Smooth muscle cell (in vitro differentiated cells): ENCODE results near the gene GNB1L. TPM values are rescaled to one million over a fixed set of nuclear protein-coding genes. Genes with fewer than 3 reads are reported as not detected.

Experiments used
- DNase-seq: peaks from one replicate; lab custom pipeline; 2025; ENCODE audit not compliant: unreplicated experiment; lab: John Stamatoyannopoulos, UW
- H2AFZ ChIP-seq: fragments of 200-600 bp; sonication (generic); 2 replicates; pipeline ENCODE4 v1.6.0; 2016; ENCODE audit warnings: antibody characterized with exemption, low read depth, mild to moderate bottlenecking
- H3F3A ChIP-seq: fragments of 200-600 bp; sonication (generic); 2 replicates; pipeline ENCODE4 v1.6.0; 2017; ENCODE audit warnings: antibody characterized with exemption, low read depth
- H3K27ac ChIP-seq: fragments of 200-600 bp; sonication (generic); 2 replicates; pipeline ENCODE4 v1.5.1; 2016; ENCODE audit warnings: low read depth, mild to moderate bottlenecking
- H3K27me3 ChIP-seq: fragments of 200-600 bp; sonication (generic); 2 replicates; pipeline ENCODE4 v1.6.1; 2016; ENCODE audit warnings: low read depth, mild to moderate bottlenecking
- H3K36me3 ChIP-seq: fragments of 200-600 bp; sonication (generic); 2 replicates; pipeline ENCODE4 v1.5.1; 2016; ENCODE audit warnings: low read depth
- H3K4me1 ChIP-seq: fragments of 200-600 bp; sonication (generic); 2 replicates; pipeline ENCODE4 v1.5.1; 2016; ENCODE audit warnings: low read depth
- H3K4me2 ChIP-seq: fragments of 200-600 bp; sonication (generic); 2 replicates; pipeline ENCODE4 v1.6.0; 2016; ENCODE audit warnings: mild to moderate bottlenecking
- H3K4me3 ChIP-seq: fragments of 200-600 bp; sonication (generic); 2 replicates; pipeline ENCODE4 v1.5.1; 2016; ENCODE audit warnings: mild to moderate bottlenecking
- H3K79me2 ChIP-seq: fragments of 200-600 bp; sonication (generic); 2 replicates; pipeline ENCODE4 v1.6.0; 2016; ENCODE audit warnings: low read depth, mild to moderate bottlenecking
- H3K9ac ChIP-seq: fragments of 200-600 bp; sonication (generic); 2 replicates; pipeline ENCODE4 v1.6.0; 2016; ENCODE audit warnings: low read depth
- H3K9me3 ChIP-seq: fragments of 200-600 bp; sonication (generic); replicated peaks from 2 replicates; pipeline ENCODE4 v1.5.1; 2016; ENCODE audit warnings: low read depth
- H4K20me1 ChIP-seq: fragments of 200-600 bp; sonication (generic); 2 replicates; pipeline ENCODE4 v1.6.0; 2016; ENCODE audit warnings: low read depth
- WGBS: methylation state at CpG from one replicate; pipeline ENCODE4 v1.1.7; 2016; ENCODE audit warnings: low lambda C conversion rate; 5-methylcytosine and 5-hydroxymethylcytosine counted together
- polyA plus RNA-seq: library from polyadenylated mRNA; unstranded; fragments of >200 nt; fragmentation: Nextera tagmentation; extraction: Ambion mirVana; gene quantifications from 2 replicates; pipeline ENCODE4 v1.2.1, GENCODE V29; 2016
- total RNA-seq: library from RNA; depleted of rRNA; stranded (reverse); fragments of >200 nt; gene quantifications from 2 replicates; pipeline ENCODE4 v1.2.3, GENCODE V29; 2014
- TF ChIP-seq, protein P1 (sequence below): fragments of 200-600 bp; sonication (generic); IDR thresholded peaks from 2 replicates; pipeline ENCODE4 v1.5.1; 2017; ENCODE audit warnings: borderline replicate concordance, mild to moderate bottlenecking, antibody characterized with exemption; ENCODE audit not compliant: insufficient read depth, poor library complexity, severe bottlenecking

The GNB1L gene
- total and polyA plus RNA-seq, 2 experiments from 2014 or later: 4.1 to 7.4 TPM

DNA sequence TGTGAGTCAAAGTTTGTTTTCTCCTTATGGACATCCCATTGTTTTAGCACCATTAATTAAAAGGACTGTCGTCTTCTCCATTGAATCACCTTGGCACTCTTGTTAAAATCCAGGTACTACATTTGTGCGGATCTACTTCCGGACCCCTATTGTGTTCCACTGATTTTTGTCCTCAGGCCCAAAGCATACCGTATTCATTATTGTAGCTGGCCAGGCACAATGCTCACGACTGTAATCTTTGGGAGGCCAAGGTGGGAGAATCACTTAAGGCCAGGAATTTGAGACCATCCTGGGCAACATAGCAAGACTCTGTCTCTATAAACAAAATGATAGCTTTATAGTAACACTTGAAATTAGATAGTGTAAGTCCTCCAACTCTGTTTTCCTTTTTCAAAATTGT is 8.9 kb upstream of the GNB1L start:
- Histone ChIP-seq H3K9ac (no peak overlapping the region), H4K20me1 (no peaks in the 10 kb centered on the region), H3K4me2 (no peak overlapping the region), H3K9me3 (no peaks in the 10 kb centered on the region), H3K27me3 (no peaks in the 10 kb centered on the region), H3K36me3 (no peaks in the 10 kb centered on the region), H3K4me1 (no peaks in the 10 kb centered on the region), H2AFZ (no peak overlapping the region), H3K4me3 (no peak overlapping the region), H3F3A (no peaks in the 10 kb centered on the region), H3K79me2 (no peaks in the 10 kb centered on the region), H3K27ac (no peak overlapping the region)
- DNase-seq: no peak
- 95% methylated on average over 5 of the region's 5 CpGs for WGBS
- TF ChIP-seq, protein P1, sequence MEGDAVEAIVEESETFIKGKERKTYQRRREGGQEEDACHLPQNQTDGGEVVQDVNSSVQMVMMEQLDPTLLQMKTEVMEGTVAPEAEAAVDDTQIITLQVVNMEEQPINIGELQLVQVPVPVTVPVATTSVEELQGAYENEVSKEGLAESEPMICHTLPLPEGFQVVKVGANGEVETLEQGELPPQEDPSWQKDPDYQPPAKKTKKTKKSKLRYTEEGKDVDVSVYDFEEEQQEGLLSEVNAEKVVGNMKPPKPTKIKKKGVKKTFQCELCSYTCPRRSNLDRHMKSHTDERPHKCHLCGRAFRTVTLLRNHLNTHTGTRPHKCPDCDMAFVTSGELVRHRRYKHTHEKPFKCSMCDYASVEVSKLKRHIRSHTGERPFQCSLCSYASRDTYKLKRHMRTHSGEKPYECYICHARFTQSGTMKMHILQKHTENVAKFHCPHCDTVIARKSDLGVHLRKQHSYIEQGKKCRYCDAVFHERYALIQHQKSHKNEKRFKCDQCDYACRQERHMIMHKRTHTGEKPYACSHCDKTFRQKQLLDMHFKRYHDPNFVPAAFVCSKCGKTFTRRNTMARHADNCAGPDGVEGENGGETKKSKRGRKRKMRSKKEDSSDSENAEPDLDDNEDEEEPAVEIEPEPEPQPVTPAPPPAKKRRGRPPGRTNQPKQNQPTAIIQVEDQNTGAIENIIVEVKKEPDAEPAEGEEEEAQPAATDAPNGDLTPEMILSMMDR: no peak

DNA sequence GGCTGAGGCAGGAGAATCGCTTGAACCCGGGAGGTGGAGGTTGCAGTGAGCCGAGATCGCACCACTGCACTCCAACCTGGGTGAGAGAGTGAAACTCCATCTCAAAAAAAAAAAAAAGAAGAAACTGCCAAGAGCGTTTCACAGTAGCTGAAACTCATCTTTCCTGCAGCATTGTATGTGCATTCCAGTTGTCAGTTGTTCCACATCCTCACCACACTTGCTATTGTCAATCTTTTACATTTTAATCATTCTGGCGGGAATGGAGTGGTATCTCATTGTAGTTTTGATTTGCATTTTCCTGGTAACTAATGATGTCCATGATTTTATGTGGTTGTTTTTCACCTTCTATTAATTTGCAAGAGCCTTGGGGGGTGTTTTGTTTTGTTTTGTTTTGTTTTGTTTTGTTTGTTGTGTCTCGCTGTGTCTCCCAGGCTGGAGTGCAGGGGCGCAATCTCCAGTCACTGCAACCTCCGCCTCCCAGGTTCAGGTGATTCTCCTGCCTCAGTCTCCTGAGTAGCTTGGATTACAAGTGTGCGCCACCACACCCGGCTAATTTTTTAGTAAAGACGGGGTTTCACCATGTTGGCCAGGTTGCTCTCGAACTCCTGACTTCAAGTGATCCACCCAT is 8.1 kb upstream of the GNB1L start:
- H3K4me3 ChIP-seq: no peak overlapping the region
- TF ChIP-seq, protein P1: no peak
- 97% methylated on average over 13 of the region's 13 CpGs for WGBS

DNA sequence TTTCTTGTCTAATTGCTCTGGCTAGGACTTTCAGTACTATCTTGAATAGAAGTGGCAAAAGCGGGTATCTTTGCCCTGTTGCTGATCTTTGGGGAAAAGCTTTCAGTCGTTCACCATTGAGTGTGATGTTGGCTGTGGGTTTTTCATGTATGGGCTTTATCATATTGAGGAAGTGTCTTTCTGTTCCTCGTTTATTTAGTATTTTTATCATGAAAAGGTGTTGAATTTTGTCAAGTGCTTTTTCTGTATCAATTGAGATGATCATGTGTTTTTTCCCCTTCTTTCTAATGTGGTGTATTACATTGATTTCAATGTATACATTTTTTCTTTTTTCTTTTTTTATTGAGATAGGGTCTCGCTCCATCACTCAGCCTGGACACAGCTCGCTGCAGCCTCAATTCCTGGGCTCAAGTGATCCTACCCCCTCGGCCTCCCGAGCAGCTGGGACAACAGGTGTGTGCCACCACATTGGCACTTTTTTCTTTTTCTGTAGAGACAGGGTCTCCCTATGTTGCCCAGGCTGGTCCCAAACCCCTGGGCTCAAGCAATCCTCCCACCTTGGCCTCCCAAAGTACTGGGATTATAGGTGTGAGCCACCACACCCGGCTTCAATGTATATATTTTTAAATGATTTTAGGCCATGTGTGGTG is 5.3 kb upstream of the GNB1L start:
- Histone ChIP-seq H3K4me3 (no peak overlapping the region), H3K27me3 (no peaks in the 10 kb centered on the region)

More for the DNA sequence above, 8.1 kb upstream of the GNB1L start:
- no peak overlapping the region for H3K4me2 ChIP-seq
- H3K9me3 ChIP-seq: no peaks in the 10 kb centered on the region
- no peak overlapping the region for H2AFZ ChIP-seq
- H3K27ac ChIP-seq: no peak overlapping the region
- no peak overlapping the region for H3K9ac ChIP-seq
- H3K27me3 ChIP-seq: no peaks in the 10 kb centered on the region
- no peak for DNase-seq
- no peaks in the 10 kb centered on the region for H3K79me2 ChIP-seq
- H3K36me3 ChIP-seq: no peaks in the 10 kb centered on the region
- H3F3A ChIP-seq: no peaks in the 10 kb centered on the region
- no peaks in the 10 kb centered on the region for H3K4me1 ChIP-seq
- no peaks in the 10 kb centered on the region for H4K20me1 ChIP-seq

More for the DNA sequence above, 5.3 kb upstream of the GNB1L start:
- no peak overlapping the region for H3K4me2 ChIP-seq
- 96% methylated on average over 8 of the region's 8 CpGs for WGBS
- no peak for DNase-seq
- no peak overlapping the region for H3K9ac ChIP-seq
- TF ChIP-seq, protein P1: no peak
- H4K20me1 ChIP-seq: no peaks in the 10 kb centered on the region
- no peaks in the 10 kb centered on the region for H3K36me3 ChIP-seq
- H3K4me1 ChIP-seq: peaks cover 5% of the 10 kb centered on the region
- no peak overlapping the region for H3K27ac ChIP-seq
- H3K9me3 ChIP-seq: no peaks in the 10 kb centered on the region
- peaks cover 6% of the 10 kb centered on the region for H3K79me2 ChIP-seq
- no peak overlapping the region for H2AFZ ChIP-seq
- H3F3A ChIP-seq: no peaks in the 10 kb centered on the region
